Epithelial cell of proximal tubule (primary cell): ENCODE results near the gene NHERF2. TPM values are rescaled to one million over a fixed set of nuclear protein-coding genes. Genes with fewer than 3 reads are reported as not detected.

ENCODE experiments used
- DNase-seq: peaks from one replicate; pipeline ENCODE4 v3.0.0-alpha.2; 2011; ENCODE audit warnings: low read depth
- H3K4me3 ChIP-seq: 2 replicates; pipeline ENCODE4 v1.5.1; 2011; ENCODE audit warnings: low read depth, mild to moderate bottlenecking, low read length
- CTCF ChIP-seq: conservative IDR thresholded peaks from 2 replicates; pipeline ENCODE4 v1.5.1; 2012; ENCODE audit warnings: low read depth, mild to moderate bottlenecking, low read length
- total RNA-seq: library from RNA; depleted of rRNA; stranded (reverse); fragments of >200 nt; gene quantifications from 2 replicates; pipeline ENCODE4 v1.2.3, GENCODE V29; 2015

Gene NHERF2
- total RNA-seq, 1 donor from 2014 or later, result 29.9 TPM

GRCh38 chr16:2084895-2085625 lies 58.4 kb downstream of the NHERF2 start:
- no peak for DNase-seq
- no peak for TF ChIP-seq CTCF
- no peak overlapping the region for H3K4me3 ChIP-seq

GRCh38 chr16:2085669-2086068 lies 59.0 kb downstream of the NHERF2 start:
- H3K4me3 ChIP-seq, result no peak overlapping the region
- DNase-seq, result no peak
- no peak for TF ChIP-seq CTCF

GRCh38 chr16:2086106-2086742 lies 59.5 kb downstream of the NHERF2 start:
- no peak overlapping the region for H3K4me3 ChIP-seq
- DNase-seq, result no peak
- no peak for TF ChIP-seq CTCF

- no peak for DNase-seq
- no peak for TF ChIP-seq CTCF
Measured at GRCh38 chr16:2086812-2087747, 60.4 kb downstream of the NHERF2 start.

DNA sequence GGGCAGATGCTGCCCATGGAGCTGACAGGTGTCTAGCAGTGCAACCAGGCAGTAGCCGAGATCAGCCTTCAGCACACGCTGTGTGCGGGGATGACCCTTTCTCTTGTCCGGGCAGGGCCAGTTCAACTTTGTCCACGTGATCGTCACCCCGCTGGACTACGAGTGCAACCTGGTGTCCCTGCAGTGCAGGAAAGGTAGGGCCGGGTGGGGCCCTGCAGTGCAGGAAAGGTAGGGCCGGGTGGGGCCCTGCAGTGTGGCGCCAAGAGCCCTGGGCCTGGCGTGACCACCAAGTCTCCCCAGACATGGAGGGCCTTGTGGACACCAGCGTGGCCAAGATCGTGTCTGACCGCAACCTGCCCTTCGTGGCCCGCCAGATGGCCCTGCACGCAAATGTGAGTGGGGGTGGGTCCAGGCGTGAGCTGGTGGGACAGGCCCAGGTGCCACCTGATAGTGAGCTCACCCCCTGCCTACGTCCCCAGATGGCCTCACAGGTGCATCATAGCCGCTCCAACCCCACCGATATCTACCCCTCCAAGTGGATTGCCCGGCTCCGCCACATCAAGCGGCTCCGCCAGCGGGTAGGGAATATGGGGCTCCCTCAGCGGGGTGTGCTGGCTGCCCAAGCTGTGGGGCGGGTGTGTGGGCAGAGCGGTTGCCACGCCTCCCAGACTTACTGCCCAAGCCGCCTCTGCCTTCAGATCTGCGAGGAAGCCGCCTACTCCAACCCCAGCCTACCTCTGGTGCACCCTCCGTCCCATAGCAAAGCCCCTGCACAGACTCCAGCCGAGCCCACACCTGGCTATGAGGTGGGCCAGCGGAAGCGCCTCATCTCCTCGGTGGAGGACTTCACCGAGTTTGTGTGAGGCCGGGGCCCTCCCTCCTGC lies 61.3 kb downstream of the NHERF2 start:
- TF ChIP-seq CTCF, result no peak
- H3K4me3 ChIP-seq, result no peak overlapping the region
- DNase-seq, result no peak

More at GRCh38 chr16:2086812-2087747, 60.4 kb downstream of the NHERF2 start:
- no peak overlapping the region for H3K4me3 ChIP-seq

Other genes with a start within 250 kb of the NHERF2 start
- gene SPSB3, start 244.3 kb upstream of the NHERF2 start, total RNA-seq, result 35.0 and 57.9 TPM in 2 replicates
- gene NUBP2, start 243.9 kb upstream of the NHERF2 start, total RNA-seq, result 111 and 138 TPM in 2 replicates
- 2.6 TPM in 1 of 2 replicates, not detected in the other for gene IGFALS, start 233.2 kb upstream of the NHERF2 start, total RNA-seq
- 83.7 and 87.3 TPM in 2 replicates for gene HAGH, start 200.1 kb upstream of the NHERF2 start, total RNA-seq
- gene FAHD1, start 199.7 kb upstream of the NHERF2 start, total RNA-seq, result 47.7 and 59.2 TPM in 2 replicates
- gene MEIOB, start 154.7 kb upstream of the NHERF2 start, total RNA-seq, result 2.1 and 6.4 TPM in 2 replicates
- not detected in 2 replicates for gene HS3ST6, start 108.5 kb upstream of the NHERF2 start, total RNA-seq
- 8.6 and 22.0 TPM in 2 replicates for gene MSRB1, start 83.7 kb upstream of the NHERF2 start, total RNA-seq
- gene RPL3L, start 72.2 kb upstream of the NHERF2 start, total RNA-seq, result not detected in 2 replicates
- gene NDUFB10, start 67.4 kb upstream of the NHERF2 start, total RNA-seq, result 236 and 407 TPM in 2 replicates
- gene RPS2, start 62.1 kb upstream of the NHERF2 start, total RNA-seq, result 2,813 and 2,878 TPM in 2 replicates
- not detected in 2 replicates for gene RNF151, start 60.0 kb upstream of the NHERF2 start, total RNA-seq
- 108 and 127 TPM in 2 replicates for gene TBL3, start 54.8 kb upstream of the NHERF2 start, total RNA-seq
- gene NOXO1, start 45.4 kb upstream of the NHERF2 start, total RNA-seq, result 0.94 and 1.2 TPM in 2 replicates
- 21.5 and 36.3 TPM in 2 replicates for gene GFER, start 42.7 kb upstream of the NHERF2 start, total RNA-seq
- 8.5 and 22.0 TPM in 2 replicates for gene SYNGR3, start 36.9 kb upstream of the NHERF2 start, total RNA-seq
- gene ZNF598, start 17.1 kb upstream of the NHERF2 start, total RNA-seq, result 48.8 and 66.9 TPM in 2 replicates
- 0.46 and 2.4 TPM in 2 replicates for gene NPW, start 7.1 kb upstream of the NHERF2 start, total RNA-seq
- gene NTHL1, start 20.9 kb downstream of the NHERF2 start, total RNA-seq, result 61.2 and 62.8 TPM in 2 replicates
- gene TSC2, start 21.1 kb downstream of the NHERF2 start, total RNA-seq, result 30.7 and 64.1 TPM in 2 replicates
- 50.6 and 80.2 TPM in 2 replicates for gene PKD1, start 109.0 kb downstream of the NHERF2 start, total RNA-seq
- 2.3 and 11.6 TPM in 2 replicates for gene RAB26, start 121.7 kb downstream of the NHERF2 start, total RNA-seq
- 48.6 and 63.9 TPM in 2 replicates for gene TRAF7, start 128.9 kb downstream of the NHERF2 start, total RNA-seq
- 0.07 and 0.12 TPM in 2 replicates for gene CASKIN1, start 169.7 kb downstream of the NHERF2 start, total RNA-seq
- 98.2 and 134 TPM in 2 replicates for gene MLST8, start 178.6 kb downstream of the NHERF2 start, total RNA-seq
- 5.3 and 10.1 TPM in 2 replicates for gene BRICD5, start 184.0 kb downstream of the NHERF2 start, total RNA-seq
- 29.3 and 58.3 TPM in 2 replicates for gene PGP, start 187.9 kb downstream of the NHERF2 start, total RNA-seq
- gene E4F1, start 196.7 kb downstream of the NHERF2 start, total RNA-seq, result 33.7 and 36.4 TPM in 2 replicates
- gene DNASE1L2, start 209.5 kb downstream of the NHERF2 start, total RNA-seq, result 0.07 and 0.52 TPM in 2 replicates
- gene ECI1, start 224.7 kb downstream of the NHERF2 start, total RNA-seq, result 92.2 and 94.6 TPM in 2 replicates
- 231 and 305 TPM in 2 replicates for gene RNPS1, start 241.2 kb downstream of the NHERF2 start, total RNA-seq